Right forelimb (tissue), 1 donor: ENCODE measurements around the gene PCDHGB4.
"Not testable (repeated sequence)": the region's sequence is repeated elsewhere in the genome, so short reads cannot be mapped to it uniquely, and the experiment has no call there.

Experiments
- DNase-seq: peaks from one replicate; pipeline ENCODE4 v3.0.0-alpha.2; 2018

Gene PCDHGB4

DNA sequence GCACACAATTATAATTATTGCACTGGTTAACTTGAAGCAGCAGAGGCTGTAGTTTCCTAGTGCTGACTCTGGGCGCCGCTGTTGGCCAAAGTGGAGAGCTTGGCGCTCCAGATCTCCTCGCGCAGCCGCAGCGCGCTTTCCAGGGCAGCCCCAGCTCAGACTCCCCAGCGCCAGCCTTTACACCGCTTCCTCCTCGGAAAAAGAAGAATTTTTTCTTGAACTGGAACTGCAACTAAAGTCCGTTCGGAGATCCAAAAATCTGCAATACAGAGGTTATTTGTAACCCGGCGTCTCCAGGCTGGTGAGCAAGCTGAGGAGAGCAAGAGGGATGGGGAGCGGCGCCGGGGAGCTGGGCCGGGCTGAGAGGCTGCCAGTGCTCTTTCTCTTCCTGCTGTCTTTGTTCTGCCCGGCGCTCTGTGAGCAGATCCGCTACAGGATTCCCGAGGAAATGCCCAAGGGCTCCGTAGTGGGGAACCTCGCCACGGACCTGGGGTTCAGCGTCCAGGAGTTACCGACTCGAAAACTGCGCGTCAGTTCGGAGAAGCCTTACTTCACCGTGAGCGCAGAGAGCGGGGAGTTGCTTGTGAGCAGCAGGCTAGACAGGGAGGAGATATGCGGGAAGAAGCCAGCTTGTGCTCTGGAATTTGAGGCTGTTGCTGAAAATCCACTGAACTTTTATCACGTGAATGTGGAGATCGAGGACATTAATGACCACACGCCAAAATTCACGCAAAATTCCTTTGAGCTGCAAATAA lies at the start of gene PCDHGB4:
TSS of gene PCDHGB4 (plus strand) at position 142 of the 755 bp plus-strand sequence. CDS start at position 329, 187 bp downstream.
- DNase-seq = not testable (repeated sequence)

GRCh38 chr5:141338538-141339306 lies 48.8 kb upstream of the PCDHGB4 start, which contains the start of gene PCDHGA2:
Gene PCDHGA2, plus strand, starts transcription at chr5:141338760.
- DNase-seq = no peak

DNA sequence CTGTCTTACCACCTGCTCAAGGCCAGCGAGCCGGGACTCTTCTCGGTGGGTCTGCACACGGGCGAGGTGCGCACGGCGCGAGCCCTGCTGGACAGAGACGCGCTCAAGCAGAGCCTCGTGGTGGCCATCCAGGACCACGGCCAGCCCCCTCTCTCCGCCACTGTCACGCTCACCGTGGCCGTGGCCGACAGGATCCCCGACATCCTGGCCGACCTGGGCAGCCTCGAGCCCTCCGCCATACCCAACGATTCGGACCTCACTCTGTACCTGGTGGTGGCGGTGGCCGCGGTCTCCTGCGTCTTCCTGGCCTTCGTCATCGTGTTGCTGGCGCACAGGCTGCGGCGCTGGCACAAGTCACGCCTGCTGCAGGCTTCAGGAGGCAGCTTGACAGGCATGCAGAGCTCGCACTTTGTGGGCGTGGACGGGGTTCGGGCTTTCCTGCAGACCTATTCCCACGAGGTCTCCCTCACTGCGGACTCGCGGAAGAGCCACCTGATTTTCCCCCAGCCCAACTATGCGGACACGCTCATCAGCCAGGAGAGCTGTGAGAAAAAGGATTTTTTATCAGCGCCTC lies 46.6 kb upstream of the PCDHGB4 start:
- DNase-seq = not testable (repeated sequence)

GRCh38 chr5:141342773-141343172 lies 44.7 kb upstream of the PCDHGB4 start:
- no peak for DNase-seq

DNA sequence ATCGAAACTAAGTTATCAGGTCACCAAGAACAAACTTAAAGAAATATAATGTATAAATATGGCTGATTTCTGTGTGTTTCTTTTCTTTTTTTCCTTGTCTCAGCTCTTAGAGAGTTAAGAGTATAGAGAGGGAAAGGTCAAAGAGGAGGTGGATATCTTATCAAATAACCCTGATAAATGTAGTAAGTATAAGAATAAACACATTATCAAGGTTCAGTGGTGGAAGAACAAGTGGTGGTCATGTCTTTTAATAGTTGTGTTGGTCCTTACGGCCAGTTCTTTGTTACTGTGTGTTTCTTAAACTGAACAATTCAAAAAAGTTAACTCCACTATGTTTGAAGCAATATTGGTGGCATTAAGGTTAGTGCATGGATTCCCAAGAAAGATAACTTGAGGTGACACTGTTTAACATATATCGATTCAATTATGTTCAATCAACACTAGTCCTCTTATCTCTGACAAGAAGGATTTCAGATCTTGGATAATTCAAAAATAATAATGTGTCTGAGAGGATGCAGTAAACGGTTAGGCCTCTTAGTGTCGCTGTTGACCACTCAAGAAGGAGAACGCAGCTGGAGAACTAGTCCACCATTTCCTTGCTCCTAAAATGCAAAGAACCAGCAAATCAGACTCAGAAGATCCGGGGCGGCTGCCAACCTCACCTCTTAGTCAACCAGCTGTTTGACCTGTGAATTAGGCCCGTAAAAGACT lies 44.1 kb upstream of the PCDHGB4 start, which contains the start of gene PCDHGA3:
TSS of gene PCDHGA3 (plus strand) at position 588 of the 711 bp plus-strand sequence. CDS start 205 bp downstream, outside the sequence.
- DNase-seq = no peak

DNA sequence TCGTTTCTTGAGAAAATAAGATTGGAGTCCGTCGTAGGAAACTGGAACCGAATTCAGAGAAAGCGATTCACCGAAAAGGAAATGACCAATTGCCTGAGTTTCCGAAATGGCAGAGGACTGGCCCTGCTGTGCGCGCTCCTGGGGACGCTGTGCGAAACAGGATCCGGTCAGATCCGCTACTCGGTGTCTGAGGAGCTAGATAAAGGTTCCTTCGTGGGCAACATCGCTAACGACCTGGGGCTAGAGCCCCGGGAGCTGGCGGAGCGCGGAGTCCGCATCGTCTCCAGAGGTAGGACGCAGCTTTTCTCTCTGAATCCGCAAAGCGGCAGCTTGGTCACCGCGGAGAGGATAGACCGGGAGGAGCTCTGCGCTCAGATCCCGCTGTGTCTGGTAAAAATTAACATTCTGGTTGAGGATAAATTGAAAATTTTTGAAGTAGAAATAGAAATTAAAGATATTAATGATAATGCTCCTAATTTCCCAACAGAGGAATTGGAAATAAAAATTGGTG lies 43.5 kb upstream of the PCDHGB4 start:
- DNase-seq = no peak

DNA sequence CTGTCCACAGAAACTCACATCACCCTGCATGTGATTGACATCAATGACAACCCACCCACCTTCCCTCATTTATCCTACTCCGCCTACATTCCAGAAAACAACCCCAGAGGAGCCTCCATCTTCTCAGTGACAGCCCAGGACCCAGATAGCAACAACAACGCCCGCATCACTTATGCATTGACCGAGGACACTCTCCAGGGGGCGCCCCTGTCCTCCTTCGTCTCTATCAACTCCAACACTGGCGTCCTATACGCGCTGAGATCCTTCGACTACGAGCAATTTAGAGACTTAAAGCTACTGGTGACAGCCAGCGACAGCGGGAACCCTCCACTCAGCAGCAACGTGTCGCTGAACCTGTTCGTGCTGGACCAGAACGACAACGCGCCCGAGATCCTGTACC lies 42.2 kb upstream of the PCDHGB4 start:
- DNase-seq = no peak

DNA sequence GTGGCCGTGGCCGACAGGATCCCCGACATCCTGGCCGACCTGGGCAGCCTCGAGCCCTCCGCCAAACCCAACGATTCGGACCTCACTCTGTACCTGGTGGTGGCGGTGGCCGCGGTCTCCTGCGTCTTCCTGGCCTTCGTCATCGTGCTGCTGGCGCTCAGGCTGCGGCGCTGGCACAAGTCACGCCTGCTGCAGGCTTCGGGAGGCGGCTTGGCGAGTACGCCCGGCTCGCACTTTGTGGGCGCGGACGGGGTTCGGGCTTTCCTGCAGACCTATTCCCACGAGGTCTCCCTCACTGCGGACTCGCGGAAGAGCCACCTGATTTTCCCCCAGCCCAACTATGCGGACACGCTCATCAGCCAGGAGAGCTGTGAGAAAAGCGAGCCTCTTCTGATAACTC lies 41.5 kb upstream of the PCDHGB4 start:
- not testable (repeated sequence) for DNase-seq

DNA sequence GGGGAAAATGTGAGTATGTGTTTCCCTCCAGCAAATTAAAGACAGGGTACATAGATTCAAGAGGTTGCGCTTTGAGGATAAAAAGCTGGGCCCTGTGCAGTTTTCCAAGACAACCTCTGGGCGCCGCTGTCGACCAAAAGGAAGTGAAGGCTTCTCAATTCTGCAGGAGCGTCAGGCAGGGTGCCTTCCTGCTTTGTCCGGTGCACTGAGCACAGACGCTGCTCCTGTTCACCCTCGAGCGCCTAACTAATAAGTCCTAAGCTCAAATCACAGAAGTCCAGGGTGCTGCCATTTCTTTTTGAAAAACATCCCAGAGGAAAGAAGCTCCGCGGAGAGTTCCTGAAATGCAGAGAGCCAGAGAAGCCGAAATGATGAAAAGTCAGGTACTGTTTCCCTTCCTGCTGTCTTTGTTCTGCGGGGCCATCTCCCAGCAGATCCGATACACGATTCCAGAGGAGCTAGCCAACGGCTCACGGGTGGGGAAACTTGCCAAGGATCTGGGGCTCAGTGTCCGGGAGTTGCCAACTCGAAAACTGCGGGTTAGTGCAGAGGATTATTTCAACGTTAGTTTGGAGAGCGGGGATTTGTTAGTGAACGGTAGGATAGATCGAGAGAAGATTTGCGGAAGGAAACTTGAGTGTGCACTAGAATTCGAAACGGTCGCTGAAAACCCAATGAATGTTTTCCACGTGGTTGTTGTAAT lies 37.4 kb upstream of the PCDHGB4 start, which contains the start of gene PCDHGB1:
TSS of gene PCDHGB1 (plus strand) at position 183 of the 703 bp plus-strand sequence. CDS start at position 345, 162 bp downstream.
- no peak for DNase-seq

GRCh38 chr5:141351591-141351990 lies 35.9 kb upstream of the PCDHGB4 start:
- DNase-seq = no peak

GRCh38 chr5:141354900-141355469 lies 32.5 kb upstream of the PCDHGB4 start, which contains the start of gene PCDHGA4:
Gene PCDHGA4, plus strand, starts transcription at chr5:141355021. Its CDS starts 87 bp downstream, at chr5:141355108.
- DNase-seq = no peak

GRCh38 chr5:141355641-141356040 lies 31.9 kb upstream of the PCDHGB4 start:
- no peak for DNase-seq

DNA sequence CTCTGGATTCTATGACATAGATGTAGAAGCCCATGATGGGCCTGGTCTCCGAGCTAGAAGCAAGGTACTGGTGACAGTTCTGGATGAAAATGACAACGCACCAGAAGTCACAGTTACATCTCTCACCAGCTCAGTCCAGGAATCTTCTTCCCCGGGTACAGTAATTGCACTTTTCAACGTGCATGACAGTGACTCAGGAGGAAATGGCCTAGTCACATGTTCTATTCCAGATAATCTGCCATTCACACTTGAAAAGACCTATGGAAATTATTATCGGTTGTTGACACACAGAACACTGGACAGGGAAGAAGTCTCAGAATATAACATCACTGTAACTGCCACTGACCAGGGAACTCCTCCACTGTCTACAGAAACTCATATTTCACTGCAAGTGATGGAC lies 31.4 kb upstream of the PCDHGB4 start:
- DNase-seq = no peak

GRCh38 chr5:141356950-141357349 lies 30.5 kb upstream of the PCDHGB4 start:
- DNase-seq = no peak

DNA sequence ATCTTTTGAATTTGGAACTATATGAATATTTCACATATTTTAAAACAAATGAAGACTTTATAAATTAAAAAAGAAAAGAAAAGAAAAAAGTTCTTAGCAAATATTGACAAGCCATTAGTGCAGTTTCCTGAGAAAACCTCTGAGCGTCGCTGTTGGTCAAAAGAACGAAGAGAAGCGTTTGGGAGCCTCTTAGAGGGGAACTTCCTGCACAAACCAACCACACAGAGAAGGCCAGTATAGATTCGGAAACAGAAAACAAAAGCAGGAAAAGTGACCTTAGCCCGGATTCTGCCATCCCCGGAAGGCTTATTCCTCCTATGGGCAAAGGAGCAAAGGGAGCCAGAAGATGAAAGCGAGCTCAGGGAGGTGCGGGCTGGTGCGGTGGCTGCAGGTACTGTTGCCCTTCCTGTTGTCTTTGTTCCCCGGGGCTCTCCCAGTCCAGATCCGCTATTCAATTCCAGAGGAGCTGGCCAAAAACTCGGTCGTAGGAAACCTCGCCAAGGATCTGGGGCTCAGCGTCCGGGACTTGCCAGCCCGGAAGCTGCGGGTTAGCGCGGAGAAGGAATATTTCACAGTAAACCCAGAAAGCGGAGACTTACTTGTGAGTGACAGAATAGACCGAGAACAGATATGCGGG lies 27.6 kb upstream of the PCDHGB4 start, which contains the start of gene PCDHGB2:
TSS of gene PCDHGB2 (plus strand) at position 205 of the 637 bp plus-strand sequence. CDS start at position 347, 142 bp downstream.
- no peak for DNase-seq

DNA sequence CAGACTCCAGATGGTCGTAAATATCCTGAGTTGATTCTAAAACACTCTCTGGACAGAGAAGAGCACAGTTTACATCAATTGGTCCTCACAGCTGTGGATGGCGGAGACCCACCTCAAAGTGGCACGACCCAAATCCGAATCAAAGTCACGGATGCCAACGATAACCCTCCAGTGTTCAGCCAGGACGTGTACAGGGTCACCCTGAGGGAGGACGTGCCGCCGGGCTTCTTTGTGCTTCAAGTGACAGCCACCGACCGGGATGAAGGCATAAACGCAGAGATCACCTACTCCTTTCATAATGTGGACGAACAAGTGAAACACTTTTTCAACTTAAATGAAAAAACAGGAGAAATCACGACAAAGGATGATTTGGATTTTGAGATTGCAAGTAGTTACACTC lies 26.8 kb upstream of the PCDHGB4 start:
- no peak for DNase-seq

GRCh38 chr5:141362719-141363118 lies 24.8 kb upstream of the PCDHGB4 start:
- DNase-seq = no peak

DNA sequence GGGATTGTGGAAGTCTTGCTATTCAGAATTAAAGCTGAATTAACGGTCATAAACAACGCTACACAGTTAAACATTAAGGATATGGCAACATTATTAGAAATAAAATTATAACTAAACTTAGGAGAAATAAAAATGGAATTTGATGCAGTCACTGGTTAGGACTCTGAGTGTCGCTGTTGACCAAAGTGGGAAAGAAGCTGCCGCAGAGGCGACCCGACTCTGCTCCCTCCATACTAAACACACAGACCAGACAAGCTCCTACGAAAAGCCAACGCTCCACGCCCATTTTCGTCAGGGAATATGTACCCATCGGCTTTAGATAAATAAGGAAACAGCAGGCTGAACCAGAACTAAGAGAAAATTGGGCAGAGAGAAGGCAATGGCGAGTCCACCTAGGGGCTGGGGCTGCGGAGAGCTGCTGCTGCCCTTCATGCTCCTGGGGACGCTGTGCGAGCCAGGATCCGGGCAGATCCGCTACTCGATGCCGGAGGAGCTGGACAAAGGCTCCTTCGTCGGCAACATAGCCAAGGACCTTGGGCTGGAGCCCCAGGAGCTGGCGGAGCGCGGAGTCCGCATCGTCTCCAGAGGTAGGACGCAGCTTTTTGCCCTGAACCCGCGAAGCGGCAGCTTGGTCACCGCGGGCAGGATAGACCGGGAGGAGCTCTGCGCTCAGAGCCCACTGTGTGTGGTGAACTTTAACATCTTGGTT lies 23.4 kb upstream of the PCDHGB4 start, which contains the start of gene PCDHGA5:
TSS of gene PCDHGA5 (plus strand) at position 211 of the 709 bp plus-strand sequence. CDS start at position 380, 169 bp downstream.
- no peak for DNase-seq

DNA sequence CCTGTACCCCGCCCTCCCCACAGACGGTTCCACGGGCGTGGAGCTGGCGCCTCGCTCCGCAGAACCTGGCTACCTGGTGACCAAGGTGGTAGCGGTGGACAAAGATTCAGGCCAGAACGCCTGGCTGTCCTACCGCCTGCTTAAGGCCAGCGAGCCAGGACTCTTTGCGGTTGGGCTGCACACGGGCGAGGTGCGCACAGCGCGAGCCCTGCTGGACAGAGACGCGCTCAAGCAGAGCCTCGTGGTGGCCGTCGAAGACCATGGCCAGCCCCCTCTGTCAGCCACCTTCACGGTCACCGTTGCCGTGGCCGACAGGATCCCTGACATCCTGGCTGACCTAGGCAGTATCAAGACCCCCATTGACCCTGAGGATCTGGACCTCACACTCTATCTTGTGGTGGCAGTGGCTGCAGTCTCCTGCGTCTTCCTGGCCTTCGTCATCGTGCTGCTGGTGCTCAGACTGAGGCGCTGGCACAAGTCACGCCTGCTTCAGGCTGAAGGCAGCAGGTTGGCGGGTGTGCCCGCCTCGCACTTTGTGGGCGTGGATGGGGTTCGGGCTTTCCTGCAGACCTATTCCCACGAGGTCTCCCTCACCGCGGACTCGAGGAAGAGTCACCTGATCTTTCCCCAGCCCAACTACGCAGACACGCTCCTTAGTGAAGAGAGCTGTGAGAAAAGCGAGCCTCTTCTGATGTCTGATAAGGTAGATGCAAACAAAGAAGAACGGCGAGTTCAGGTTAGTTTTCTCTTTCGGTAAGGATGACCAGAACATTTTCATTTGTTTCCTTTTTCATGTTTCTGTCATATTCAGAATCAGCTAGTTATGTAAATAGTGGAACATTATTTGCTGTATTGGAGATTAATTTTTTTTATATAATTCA lies 21.2 kb upstream of the PCDHGB4 start:
- DNase-seq = no peak
